HepG2 (cell line): ENCODE results near the gene NINL. TPM values are rescaled to one million over a fixed set of nuclear protein-coding genes. Genes with fewer than 3 reads are reported as not detected.

Experiments used
- FOXM1 ChIP-seq: sonication (generic); formaldehyde crosslinking; IDR thresholded peaks from 2 replicates; pipeline ENCODE4 v1.5.0; 2020; ENCODE audit warnings: missing genetic modification reagents
- GPN1 ChIP-seq: sonication (generic); formaldehyde crosslinking; IDR thresholded peaks from 2 replicates; pipeline ENCODE4 v1.5.1; 2020; ENCODE audit warnings: missing genetic modification reagents, borderline replicate concordance
- HDAC6 ChIP-seq: fragments of 200-600 bp; sonication (generic); IDR thresholded peaks from 2 replicates; pipeline ENCODE4 v1.7.0; 2017; ENCODE audit warnings: mild to moderate bottlenecking, antibody characterized with exemption, low read length, low read depth
- HMGA1 ChIP-seq: sonication (generic); formaldehyde crosslinking; conservative IDR thresholded peaks from 2 replicates; pipeline ENCODE4 v1.4.0; 2020; ENCODE audit warnings: missing genetic modification reagents
- KDM5B ChIP-seq: sonication (generic); formaldehyde crosslinking; IDR thresholded peaks from 2 replicates; pipeline ENCODE4 v1.4.0; 2020; ENCODE audit warnings: missing genetic modification reagents, mild to moderate bottlenecking, borderline replicate concordance
- NR2F1 ChIP-seq, 2 experiments: fragments of 450-650 bp in 1 of 2; formaldehyde crosslinking in 1 of 2; IDR thresholded peaks; 2 replicates each; pipeline versions ENCODE4 v1.5.0 to v1.6.1; 2016 to 2020; ENCODE audit warnings: mild to moderate bottlenecking in 1 of 2, missing compliant biosample characterization in 1 of 2, missing genetic modification reagents in 1 of 2, moderate library complexity in 1 of 2
- TEAD3 ChIP-seq: optimal IDR thresholded peaks from 2 replicates; pipeline ENCODE3; 2016; ENCODE audit warnings: borderline replicate concordance
- ZHX2 ChIP-seq, 2 experiments: sonication (generic) in 1 of 2; formaldehyde crosslinking in 1 of 2; IDR thresholded peaks; 2 replicates each; pipeline versions ENCODE4 v1.6.1 to v1.9.0; 2014 to 2022; ENCODE audit warnings: antibody characterized with exemption in 1 of 2, borderline replicate concordance in 1 of 2, inconsistent platforms in 1 of 2, low read depth in 1 of 2, missing genetic modification reagents in 1 of 2
- ZIK1 ChIP-seq: sonication (generic); formaldehyde crosslinking; IDR thresholded peaks from 2 replicates; pipeline ENCODE4 v1.5.0; 2020; ENCODE audit warnings: mild to moderate bottlenecking, low read depth, missing genetic modification reagents, borderline replicate concordance
- ZNF121 ChIP-seq: sonication (generic); formaldehyde crosslinking; IDR thresholded peaks from 2 replicates; pipeline ENCODE4 v1.5.0; 2020; ENCODE audit warnings: mild to moderate bottlenecking, missing genetic modification reagents
- ZNF451 ChIP-seq: sonication (generic); formaldehyde crosslinking; IDR thresholded peaks from 2 replicates; pipeline ENCODE4 v1.5.0; 2020; ENCODE audit warnings: mild to moderate bottlenecking, missing genetic modification reagents
- polyA plus RNA-seq, 8 experiments: library from polyadenylated mRNA; depleted of rRNA in 3 of 8; stranded (reverse) in 7 of 8; unstranded in 1 of 8; fragments of >200 nt; fragmentation: Illumina TruSeq in 4 of 8; extraction: Trizol in 4 of 8; gene quantifications; 2 replicates each; pipeline versions ENCODE4 v1.2.1 to v1.2.3, GENCODE V29; 2011 to 2016; ENCODE audit warnings: low read depth in 4 of 8, missing spikeins in 1 of 8, mixed read lengths in 1 of 8; ENCODE audit not compliant: insufficient read depth in 1 of 8
- total RNA-seq, 5 experiments: library from RNA; depleted of rRNA; stranded (reverse); fragments of >200 nt; fragmentation: Illumina TruSeq; extraction: Trizol; gene quantifications; 2 replicates each; pipeline ENCODE4 v1.2.3, GENCODE V29; 2016; ENCODE audit warnings: low read depth in 1 of 5

NINL gene
- total and polyA plus RNA-seq, 2 of the 13 experiments (the other 11 are each of a cell fraction or from before 2014, with no cell fraction given): 32.3 to 34.3 TPM

- TF ChIP-seq HDAC6: no peak
- TF ChIP-seq ZNF451 (CRISPR knock-in tag): no peak
- TF ChIP-seq TEAD3 (CRISPR knock-in tag): no peak
- TF ChIP-seq FOXM1 (CRISPR knock-in tag): no peak
- TF ChIP-seq KDM5B (CRISPR knock-in tag): no peak
- TF ChIP-seq ZIK1 (CRISPR knock-in tag): no peak
- TF ChIP-seq ZHX2 (IDR thresholded peaks at IDR 0.05; ENCODE audit: low read depth): no peak
- TF ChIP-seq ZHX2 (CRISPR knock-in tag; IDR thresholded peaks at IDR 0.05; ENCODE audit: borderline replicate concordance): no peak
- TF ChIP-seq ZNF121 (CRISPR knock-in tag): 0 out of 2 replicates have a peak, but pooled peaks have one; percentile 1
- no peak for TF ChIP-seq NR2F1 (CRISPR knock-in tag; IDR thresholded peaks at IDR 0.05)
- TF ChIP-seq HMGA1 (CRISPR knock-in tag): no peak
- no peak for TF ChIP-seq GPN1 (CRISPR knock-in tag)
Observed at GRCh38 chr20:25543068-25543467, 42.3 kb downstream of the NINL start (continued).
